ENCODE data around the gene ZNF664.

- TF ChIP-seq POLR2A (IDR thresholded peaks at IDR 0.05) (no peak), CTCF (IDR thresholded peaks at IDR 0.05) (no peak)
Observed at GRCh38 chr12:123960029-123960735, 12.8 kb upstream of the ZNF664 start.

Data from lower leg skin (tissue), 3 donors.